Islet of Langerhans (tissue), 1 donor: ENCODE data around the gene CPSF4.

ENCODE experiments used
- FAIRE-seq: peaks from one replicate; lab custom pipeline; 2011; peaks lifted over from hg19 to GRCh38; lab: Jason Lieb, UNC

The CPSF4 gene

GRCh38 chr7:99438573-99439480 lies at the start of gene CPSF4, which contains the start of gene PTCD1:
CPSF4 (plus strand) TSS chr7:99438943; CDS start chr7:99439083, 140 bp downstream.
PTCD1 (minus strand) TSS chr7:99438798; CDS start chr7:99435242, 3,556 bp downstream.
- FAIRE-seq, result no peak

- no peak for FAIRE-seq
Observed at GRCh38 chr7:99389772-99390171, 49.0 kb upstream of the CPSF4 start.

DNA sequence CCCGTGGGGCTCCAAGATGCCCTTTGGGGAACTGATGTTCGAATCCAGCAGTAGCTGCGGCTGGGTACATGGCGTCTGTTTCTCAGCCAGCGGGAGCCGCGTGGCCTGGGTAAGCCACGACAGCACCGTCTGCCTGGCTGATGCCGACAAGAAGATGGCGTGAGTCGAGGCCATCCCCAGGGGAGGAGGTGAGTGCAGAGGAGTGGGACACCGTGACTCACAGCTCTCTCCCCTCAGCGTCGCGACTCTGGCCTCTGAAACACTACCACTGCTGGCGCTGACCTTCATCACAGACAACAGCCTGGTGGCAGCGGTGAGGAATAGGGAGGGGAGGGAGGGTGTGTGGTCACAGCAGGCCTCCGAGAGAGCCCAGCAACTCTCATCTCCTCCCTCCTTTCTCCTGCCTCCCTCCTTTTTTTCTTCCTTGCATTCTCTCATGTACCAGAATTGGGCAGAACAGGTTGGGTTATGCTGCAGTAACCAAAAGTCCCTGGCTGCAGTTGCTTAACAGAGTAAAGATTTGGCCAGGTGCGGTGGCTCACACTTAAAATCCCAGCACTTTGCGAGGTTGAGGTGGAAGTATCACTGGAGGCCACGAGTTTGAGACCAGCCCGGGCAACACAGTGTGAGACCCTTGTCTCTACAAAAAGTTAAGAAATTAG lies 47.7 kb upstream of the CPSF4 start:
- FAIRE-seq, result no peak

DNA sequence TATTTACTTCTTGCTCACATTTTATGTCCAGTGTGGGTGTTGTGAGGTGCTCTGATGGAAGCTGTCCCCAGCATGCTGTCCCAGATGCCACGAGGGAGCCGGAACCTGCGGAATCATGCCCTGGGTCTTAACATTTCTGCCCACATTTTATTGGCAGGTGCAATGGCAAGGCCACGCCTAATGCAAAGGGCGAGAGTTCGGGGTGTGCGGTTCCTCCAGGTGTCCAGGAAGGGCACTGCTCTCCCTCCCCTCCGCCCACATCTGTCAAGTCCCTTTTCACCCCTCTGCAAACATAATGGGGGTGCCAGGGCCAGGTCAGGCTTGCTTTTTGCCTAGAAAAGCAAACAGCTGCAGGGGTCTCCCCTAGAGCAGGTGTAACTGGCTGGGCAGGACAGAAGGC lies 46.7 kb upstream of the CPSF4 start:
- no peak for FAIRE-seq

DNA sequence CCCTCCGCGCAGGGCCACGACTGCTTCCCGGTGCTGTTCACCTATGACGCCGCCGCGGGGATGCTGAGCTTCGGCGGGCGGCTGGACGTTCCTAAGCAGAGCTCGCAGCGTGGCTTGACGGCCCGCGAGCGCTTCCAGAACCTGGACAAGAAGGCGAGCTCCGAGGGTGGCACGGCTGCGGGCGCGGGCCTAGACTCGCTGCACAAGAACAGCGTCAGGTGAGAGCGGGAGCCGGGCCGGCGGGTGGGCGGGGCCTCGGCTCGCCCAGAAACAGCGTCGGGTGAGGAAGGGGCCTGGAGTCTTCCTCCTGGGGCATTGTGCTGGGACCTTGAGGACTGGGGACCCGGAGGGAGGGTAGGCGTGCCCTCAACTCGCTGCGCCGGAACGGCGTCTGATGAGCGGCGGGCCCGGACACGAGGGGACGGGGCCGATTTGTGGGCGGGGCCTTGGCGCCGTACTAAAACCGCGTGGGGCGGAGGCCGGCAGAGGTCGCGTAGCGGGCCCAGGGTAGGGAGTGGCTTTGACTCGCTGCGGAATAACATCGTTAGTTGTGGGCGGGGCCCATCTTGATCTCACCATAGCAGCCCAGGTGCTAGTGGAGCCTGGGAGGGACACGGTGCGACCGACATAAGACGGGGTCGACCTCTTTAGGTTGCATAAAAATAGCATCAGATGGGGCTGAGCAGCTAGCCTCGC lies 45.9 kb upstream of the CPSF4 start:
- FAIRE-seq, result no peak

DNA sequence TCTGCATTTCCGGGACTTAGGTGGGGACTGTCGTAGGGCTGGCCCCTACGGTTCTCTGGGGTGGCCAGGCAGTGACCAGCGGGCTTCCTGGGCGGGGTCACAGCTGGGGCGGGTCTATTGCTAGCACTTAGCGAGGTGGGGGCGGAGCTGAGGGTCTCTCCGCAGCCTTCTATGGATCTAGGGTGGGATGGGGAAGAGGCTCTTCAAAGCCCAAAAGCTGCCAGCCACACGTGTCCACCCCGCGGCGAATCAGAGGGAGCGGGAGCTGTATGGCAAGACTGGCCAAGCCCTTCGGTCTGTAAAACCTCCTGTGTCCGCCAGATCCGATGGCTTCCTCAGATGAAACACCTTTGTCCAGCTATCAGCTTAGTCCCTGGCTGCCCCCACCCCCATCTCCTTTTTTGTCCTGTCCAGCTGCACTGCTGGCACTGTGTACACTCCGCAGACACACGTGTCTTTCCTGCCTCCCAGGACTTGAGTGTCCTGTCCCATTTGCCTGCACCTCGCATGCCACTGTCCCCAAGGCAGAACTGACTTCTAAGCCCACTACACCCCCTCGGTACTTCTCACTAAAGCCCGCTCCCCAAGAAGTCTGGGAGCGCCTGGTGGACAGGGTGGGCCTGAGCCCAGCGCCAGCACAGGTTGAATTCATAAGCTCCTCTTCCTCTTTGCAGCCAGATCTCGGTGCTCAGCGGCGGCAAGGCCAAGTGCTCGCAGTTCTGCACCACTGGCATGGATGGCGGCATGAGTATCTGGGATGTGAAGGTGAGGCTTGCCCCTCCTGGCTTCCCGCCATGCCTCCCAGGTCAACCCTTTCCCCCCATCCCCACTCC lies 45.2 kb upstream of the CPSF4 start:
- no peak for FAIRE-seq

- no peak for FAIRE-seq
Observed at GRCh38 chr7:99394188-99394502, 44.6 kb upstream of the CPSF4 start.

GRCh38 chr7:99395616-99396327 lies 43.0 kb upstream of the CPSF4 start:
- FAIRE-seq, result no peak

DNA sequence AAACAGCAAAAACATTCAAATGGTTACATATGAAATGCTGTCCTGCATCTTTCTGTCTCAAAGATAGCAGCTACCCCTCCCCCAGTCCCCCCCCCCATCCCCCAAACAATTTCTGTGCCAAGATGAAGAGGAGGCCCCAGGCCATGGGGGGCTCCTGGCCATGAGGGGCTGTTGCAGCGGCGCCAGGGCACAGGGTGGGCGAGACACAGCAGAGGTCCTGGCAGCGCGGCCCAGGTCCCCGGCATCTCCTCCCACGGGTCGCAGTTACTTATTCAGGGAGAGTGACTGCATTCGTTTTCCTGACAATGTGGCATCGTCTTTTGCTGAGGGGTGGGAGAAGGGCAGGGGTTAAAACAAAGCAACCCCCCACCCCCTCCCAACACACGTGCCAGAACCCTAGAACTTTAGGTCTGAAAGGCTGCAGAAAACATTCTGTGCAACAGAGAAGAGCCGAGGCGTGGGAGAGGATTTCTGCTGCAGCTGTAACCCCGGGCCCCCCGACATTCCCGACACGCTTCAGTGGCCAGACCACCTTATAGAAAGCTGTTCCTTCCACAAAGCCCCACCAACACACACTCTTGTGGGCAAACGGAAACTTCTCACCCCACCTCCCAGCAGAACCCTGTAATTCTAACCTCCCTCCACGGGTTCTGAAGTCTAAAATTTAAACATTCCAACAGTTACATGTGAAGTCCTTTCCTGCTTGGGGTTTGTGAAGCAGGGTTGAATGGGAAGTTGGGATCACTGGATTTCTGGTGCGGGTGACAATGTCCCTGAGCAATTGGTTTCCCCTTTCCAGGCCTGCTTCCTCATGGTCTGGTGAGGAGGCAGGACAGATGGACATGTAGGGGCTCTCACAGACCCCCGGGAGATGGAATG lies 42.1 kb upstream of the CPSF4 start:
- no peak for FAIRE-seq

DNA sequence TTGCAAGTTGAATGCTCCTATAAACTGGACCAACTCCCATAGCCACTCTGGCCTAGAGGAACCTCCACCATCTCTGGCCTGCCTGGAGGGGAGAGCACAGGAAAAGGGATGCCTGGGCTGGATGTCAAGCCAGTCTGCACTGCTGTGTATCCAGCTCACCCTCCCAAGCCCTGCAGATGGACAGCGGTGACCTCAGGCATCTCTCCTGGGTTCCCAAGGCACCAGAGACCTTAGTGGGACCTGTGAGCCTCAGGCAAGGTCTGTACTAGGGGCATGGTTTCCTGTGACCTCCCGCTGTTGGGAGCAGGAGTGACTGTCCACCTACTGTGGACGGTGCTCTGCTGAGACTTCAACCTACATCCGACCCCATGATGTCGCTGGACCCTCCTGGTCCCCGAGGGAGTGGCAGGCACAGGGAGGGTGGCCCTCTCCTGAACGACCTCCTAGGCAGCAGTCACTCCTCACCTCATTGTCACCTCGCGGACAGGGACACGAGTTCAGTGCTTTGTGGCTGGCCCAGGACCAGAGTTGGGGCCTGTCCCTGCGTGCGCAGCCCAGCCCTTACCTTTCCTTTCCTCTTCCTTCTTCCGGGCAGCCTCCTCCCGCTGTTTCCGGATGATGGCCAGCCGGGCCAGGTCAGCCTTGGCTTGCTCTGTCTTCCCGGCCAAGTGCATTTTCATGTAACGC lies 41.3 kb upstream of the CPSF4 start:
- no peak for FAIRE-seq

DNA sequence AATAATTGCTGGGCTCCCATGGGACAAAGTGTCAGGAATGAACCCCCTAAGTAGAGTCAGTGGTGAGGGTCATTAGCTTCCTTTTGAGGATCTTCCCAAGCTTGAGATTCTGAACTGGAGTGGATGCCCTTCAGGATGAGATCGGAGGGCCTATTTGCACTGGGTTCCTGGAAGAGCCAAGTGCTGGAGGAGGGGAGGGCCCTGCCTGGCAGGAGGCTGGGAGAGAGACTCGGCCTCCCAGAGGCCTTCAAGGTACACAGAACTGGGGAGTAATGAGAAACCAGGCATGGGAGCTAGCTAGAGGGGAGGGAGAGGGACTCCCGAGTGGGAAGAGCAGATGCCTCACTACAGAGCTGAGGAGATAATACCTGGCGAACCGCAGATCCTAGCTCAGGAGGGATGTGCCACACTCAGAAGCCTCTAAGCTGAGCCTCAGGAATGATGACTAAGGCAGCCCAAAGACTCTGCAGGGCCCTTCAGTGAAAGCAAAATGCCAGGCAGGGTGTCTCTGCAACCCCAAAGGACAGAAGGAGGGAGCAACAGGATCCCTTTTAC lies 39.8 kb upstream of the CPSF4 start:
- FAIRE-seq, result no peak

GRCh38 chr7:99399597-99399996 lies 39.1 kb upstream of the CPSF4 start:
- no peak for FAIRE-seq

- FAIRE-seq, result no peak
Observed at GRCh38 chr7:99402854-99403253, 35.9 kb upstream of the CPSF4 start.

DNA sequence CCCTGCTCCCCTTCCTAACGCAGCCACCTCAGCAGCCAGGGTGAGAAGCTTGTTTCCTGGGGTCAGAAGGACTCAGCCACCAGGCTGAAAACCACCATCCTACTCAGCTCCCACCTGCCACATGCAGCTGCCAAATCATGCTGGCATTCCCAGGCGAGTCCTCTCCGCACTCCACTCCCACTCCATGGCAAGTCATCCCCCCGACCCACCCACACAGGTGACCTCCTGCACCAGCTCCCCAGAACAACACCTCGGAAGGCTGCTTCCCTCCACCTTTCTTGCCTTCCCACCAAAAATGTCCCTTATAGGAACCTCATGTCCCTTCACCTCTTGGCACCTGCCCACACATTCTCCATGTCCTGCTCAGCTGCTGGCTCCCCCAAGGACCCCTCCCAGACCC lies 35.0 kb upstream of the CPSF4 start:
- FAIRE-seq, result no peak

DNA sequence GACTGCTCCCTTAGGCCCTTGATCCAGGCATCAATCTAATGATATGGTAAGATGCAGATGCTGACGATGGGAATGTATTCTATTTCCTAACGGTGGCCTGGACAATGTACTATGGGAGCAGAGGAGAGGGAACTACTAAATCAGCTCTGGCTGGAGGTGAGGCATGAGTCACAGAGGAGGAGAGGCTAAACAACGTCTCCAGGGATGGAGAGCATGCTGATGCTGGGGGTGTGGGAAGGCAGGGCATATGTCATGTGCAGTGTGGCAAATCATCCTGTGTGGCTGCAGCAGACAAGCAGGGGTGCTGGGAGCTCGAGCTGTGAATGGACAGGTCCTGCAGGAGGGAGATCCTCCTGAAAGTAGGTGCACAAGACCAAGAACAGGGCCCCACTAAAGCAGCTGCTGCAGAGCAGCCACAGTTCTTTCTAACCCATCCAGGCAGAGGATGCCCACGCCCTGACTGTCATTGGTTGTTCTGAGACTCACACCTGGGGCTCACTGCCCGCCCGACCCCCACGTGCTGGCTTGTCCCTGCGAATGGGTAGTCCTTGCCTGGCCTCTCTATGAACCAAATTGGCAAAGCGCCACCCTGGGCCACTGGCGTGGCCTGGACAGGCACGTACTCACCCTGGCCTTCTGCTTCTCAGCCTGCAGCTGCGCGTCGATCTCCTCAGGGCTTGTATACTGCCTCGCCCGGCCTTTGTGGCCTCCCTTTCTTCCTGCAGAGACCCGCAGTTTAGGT lies 34.3 kb upstream of the CPSF4 start:
- FAIRE-seq, result no peak

DNA sequence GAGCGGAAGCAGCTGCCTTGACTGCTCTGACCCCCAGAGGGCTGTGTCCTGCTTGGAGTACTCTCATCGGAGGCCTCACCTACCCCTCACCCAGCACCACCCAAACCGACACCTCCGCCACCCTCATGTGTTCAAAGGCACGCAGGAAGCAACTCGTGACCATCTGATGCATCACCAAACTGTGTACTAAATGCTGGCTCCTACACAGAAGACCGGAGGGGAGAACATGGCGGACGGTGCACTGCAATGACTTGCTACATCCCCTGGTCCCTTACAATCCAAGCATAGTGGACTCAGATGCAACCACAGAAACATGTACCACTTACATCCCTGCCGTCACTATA lies 33.8 kb upstream of the CPSF4 start:
- FAIRE-seq, result no peak

DNA sequence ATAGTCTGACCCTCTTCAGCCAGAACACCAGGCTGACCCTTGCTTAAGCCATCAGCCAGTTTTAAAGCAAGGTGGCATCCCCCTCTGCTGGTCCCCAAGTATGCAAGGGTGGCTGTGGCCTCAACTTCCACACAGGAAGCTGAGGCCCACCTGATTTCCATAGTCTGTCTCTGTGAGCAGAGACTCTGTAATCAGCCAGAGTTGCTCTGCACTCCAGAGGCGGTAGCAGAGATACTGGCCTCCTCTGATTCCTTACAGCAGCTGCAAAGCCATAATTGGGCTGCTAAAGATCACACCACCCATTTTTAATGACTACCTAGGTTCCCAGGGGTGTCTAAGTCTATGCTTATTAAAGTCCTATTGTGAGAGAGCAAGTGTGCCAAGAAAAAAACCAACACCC lies 32.2 kb upstream of the CPSF4 start:
- FAIRE-seq, result no peak

DNA sequence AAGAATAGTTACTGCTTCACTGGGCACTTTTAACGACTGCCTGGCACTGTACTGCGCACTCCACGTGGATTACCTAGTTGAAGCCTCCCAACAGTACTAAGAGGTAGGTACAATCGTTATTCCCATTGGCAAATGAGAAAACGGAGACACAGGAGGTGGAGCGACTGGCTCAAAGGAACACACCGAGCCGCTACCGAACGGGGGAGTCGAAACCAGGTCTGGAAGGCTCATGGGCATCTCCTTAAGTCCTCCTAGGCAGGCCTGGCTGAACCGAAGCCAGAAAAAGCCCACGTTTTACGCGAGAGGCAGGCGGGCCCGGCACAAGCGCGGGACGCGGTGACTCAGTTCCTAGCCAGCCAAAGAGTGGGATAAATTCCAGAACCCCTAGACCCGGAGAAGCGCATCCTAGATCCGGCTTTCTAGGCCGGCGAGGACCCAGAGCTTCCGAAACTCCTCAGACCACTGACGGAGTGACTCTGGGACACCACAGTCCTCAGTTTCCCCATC lies 30.8 kb upstream of the CPSF4 start:
- no peak for FAIRE-seq
